ENCODE data around the gene SLC16A12.

The SLC16A12 gene

GRCh38 chr10:89515031-89515841 is 20.2 kb downstream of the SLC16A12 start:
- no peaks in the 10 kb centered on the region for H3K9me3 ChIP-seq (ENCODE audit: control insufficient read depth, insufficient read depth, low read length)
- H3K4me1 ChIP-seq (ENCODE audit: insufficient read depth, low read length), result peaks cover 17% of the 10 kb centered on the region
- H3K9ac ChIP-seq (ENCODE audit: low read depth, low read length), result no peak overlapping the region
- no peaks in the 10 kb centered on the region for H3K36me3 ChIP-seq (ENCODE audit: insufficient read depth, low read length)

GRCh38 chr10:89513206-89513605 is 22.2 kb downstream of the SLC16A12 start:
- Histone ChIP-seq H3K9me3 (ENCODE audit: control insufficient read depth, insufficient read depth, low read length) (no peaks in the 10 kb centered on the region), H3K4me1 (ENCODE audit: insufficient read depth, low read length) (peaks cover 17% of the 10 kb centered on the region), H3K9ac (ENCODE audit: low read depth, low read length) (no peak overlapping the region), H3K36me3 (ENCODE audit: insufficient read depth, low read length) (no peaks in the 10 kb centered on the region)

- Histone ChIP-seq H3K36me3 (ENCODE audit: insufficient read depth, low read length) (no peaks in the 10 kb centered on the region), H3K9ac (ENCODE audit: low read depth, low read length) (no peak overlapping the region), H3K4me1 (ENCODE audit: insufficient read depth, low read length) (no peaks in the 10 kb centered on the region), H3K9me3 (ENCODE audit: control insufficient read depth, insufficient read depth, low read length) (no peaks in the 10 kb centered on the region)
Measured at GRCh38 chr10:89505640-89506275, 29.6 kb downstream of the SLC16A12 start.

- no peaks in the 10 kb centered on the region for H3K9me3 ChIP-seq (ENCODE audit: control insufficient read depth, insufficient read depth, low read length)
- H3K4me1 ChIP-seq (ENCODE audit: insufficient read depth, low read length), result no peaks in the 10 kb centered on the region
- no peak overlapping the region for H3K9ac ChIP-seq (ENCODE audit: low read depth, low read length)
- H3K36me3 ChIP-seq (ENCODE audit: insufficient read depth, low read length), result no peaks in the 10 kb centered on the region
Measured at GRCh38 chr10:89504691-89505090, 30.7 kb downstream of the SLC16A12 start.

- no peaks in the 10 kb centered on the region for H3K36me3 ChIP-seq (ENCODE audit: insufficient read depth, low read length)
Measured at GRCh38 chr10:89503652-89504370, 31.6 kb downstream of the SLC16A12 start.

GRCh38 chr10:89503151-89503550 is 32.2 kb downstream of the SLC16A12 start:
- Histone ChIP-seq H3K4me1 (ENCODE audit: insufficient read depth, low read length) (no peaks in the 10 kb centered on the region), H3K36me3 (ENCODE audit: insufficient read depth, low read length) (no peaks in the 10 kb centered on the region), H3K9ac (ENCODE audit: low read depth, low read length) (no peak overlapping the region), H3K9me3 (ENCODE audit: control insufficient read depth, insufficient read depth, low read length) (no peaks in the 10 kb centered on the region)

More at GRCh38 chr10:89503652-89504370, 31.6 kb downstream of the SLC16A12 start:
- H3K4me1 ChIP-seq (ENCODE audit: insufficient read depth, low read length), result no peaks in the 10 kb centered on the region
- no peak overlapping the region for H3K9ac ChIP-seq (ENCODE audit: low read depth, low read length)
- H3K9me3 ChIP-seq (ENCODE audit: control insufficient read depth, insufficient read depth, low read length), result no peaks in the 10 kb centered on the region

- H3K4me1 ChIP-seq (ENCODE audit: insufficient read depth, low read length), result no peaks in the 10 kb centered on the region
- no peaks in the 10 kb centered on the region for H3K36me3 ChIP-seq (ENCODE audit: insufficient read depth, low read length)
- H3K9ac ChIP-seq (ENCODE audit: low read depth, low read length), result no peak overlapping the region
- no peaks in the 10 kb centered on the region for H3K9me3 ChIP-seq (ENCODE audit: control insufficient read depth, insufficient read depth, low read length)
Measured at GRCh38 chr10:89502549-89502948, 32.8 kb downstream of the SLC16A12 start.

- H3K9ac ChIP-seq (ENCODE audit: low read depth, low read length), result no peak overlapping the region
- H3K9me3 ChIP-seq (ENCODE audit: control insufficient read depth, insufficient read depth, low read length), result no peaks in the 10 kb centered on the region
- no peaks in the 10 kb centered on the region for H3K36me3 ChIP-seq (ENCODE audit: insufficient read depth, low read length)
- H3K4me1 ChIP-seq (ENCODE audit: insufficient read depth, low read length), result peaks cover 10% of the 10 kb centered on the region; the same call in 1 of the 2 replicates
Measured at GRCh38 chr10:89494575-89494974, 40.8 kb downstream of the SLC16A12 start.

- no peaks in the 10 kb centered on the region for H3K36me3 ChIP-seq (ENCODE audit: insufficient read depth, low read length)
- no peaks in the 10 kb centered on the region for H3K9me3 ChIP-seq (ENCODE audit: control insufficient read depth, insufficient read depth, low read length)
- H3K9ac ChIP-seq (ENCODE audit: low read depth, low read length), result no peak overlapping the region
- H3K4me1 ChIP-seq (ENCODE audit: insufficient read depth, low read length), result peaks cover 10% of the 10 kb centered on the region; the same call in 1 of the 2 replicates
Measured at GRCh38 chr10:89494068-89494467, 41.3 kb downstream of the SLC16A12 start.

- Histone ChIP-seq H3K9ac (ENCODE audit: low read depth, low read length) (no peak overlapping the region), H3K9me3 (ENCODE audit: control insufficient read depth, insufficient read depth, low read length) (no peaks in the 10 kb centered on the region), H3K36me3 (ENCODE audit: insufficient read depth, low read length) (no peaks in the 10 kb centered on the region), H3K4me1 (ENCODE audit: insufficient read depth, low read length) (peaks cover 10% of the 10 kb centered on the region; the same call in 1 of the 2 replicates)
Measured at GRCh38 chr10:89491932-89492331, 43.5 kb downstream of the SLC16A12 start.

GRCh38 chr10:89490596-89491335 is 44.6 kb downstream of the SLC16A12 start:
- H3K4me1 ChIP-seq (ENCODE audit: insufficient read depth, low read length), result peaks cover 10% of the 10 kb centered on the region; the same call in 1 of the 2 replicates
- H3K9me3 ChIP-seq (ENCODE audit: control insufficient read depth, insufficient read depth, low read length), result no peaks in the 10 kb centered on the region
- no peaks in the 10 kb centered on the region for H3K36me3 ChIP-seq (ENCODE audit: insufficient read depth, low read length)
- H3K9ac ChIP-seq (ENCODE audit: low read depth, low read length), result no peak overlapping the region

- Histone ChIP-seq H3K9me3 (ENCODE audit: control insufficient read depth, insufficient read depth, low read length) (no peaks in the 10 kb centered on the region; the same call in 1 of the 2 replicates), H3K9ac (ENCODE audit: low read depth, low read length) (no peak overlapping the region), H3K4me1 (ENCODE audit: insufficient read depth, low read length) (0 out of 2 replicates have a peak, but pooled peaks cover 8% of the 10 kb centered on the region), H3K36me3 (ENCODE audit: insufficient read depth, low read length) (no peaks in the 10 kb centered on the region)
Measured at GRCh38 chr10:89482256-89482655, 53.1 kb downstream of the SLC16A12 start.

GRCh38 chr10:89481662-89482061 is 53.7 kb downstream of the SLC16A12 start:
- H3K4me1 ChIP-seq (ENCODE audit: insufficient read depth, low read length), result peaks cover 9% of the 10 kb centered on the region; the same call in 1 of the 2 replicates
- no peaks in the 10 kb centered on the region for H3K36me3 ChIP-seq (ENCODE audit: insufficient read depth, low read length)
- no peak overlapping the region for H3K9ac ChIP-seq (ENCODE audit: low read depth, low read length)
- H3K9me3 ChIP-seq (ENCODE audit: control insufficient read depth, insufficient read depth, low read length), result no peaks in the 10 kb centered on the region; the same call in 1 of the 2 replicates

All from ES-I3 (cell line).